ENCODE data around the gene CENATAC.
A peak's percentile ranks its signal among the peaks of the same experiment; 100 is the strongest.
"Not testable (repeated sequence)": the region's sequence is repeated elsewhere in the genome, so short reads cannot be mapped to it uniquely, and the experiment has no call there.

The CENATAC gene

DNA sequence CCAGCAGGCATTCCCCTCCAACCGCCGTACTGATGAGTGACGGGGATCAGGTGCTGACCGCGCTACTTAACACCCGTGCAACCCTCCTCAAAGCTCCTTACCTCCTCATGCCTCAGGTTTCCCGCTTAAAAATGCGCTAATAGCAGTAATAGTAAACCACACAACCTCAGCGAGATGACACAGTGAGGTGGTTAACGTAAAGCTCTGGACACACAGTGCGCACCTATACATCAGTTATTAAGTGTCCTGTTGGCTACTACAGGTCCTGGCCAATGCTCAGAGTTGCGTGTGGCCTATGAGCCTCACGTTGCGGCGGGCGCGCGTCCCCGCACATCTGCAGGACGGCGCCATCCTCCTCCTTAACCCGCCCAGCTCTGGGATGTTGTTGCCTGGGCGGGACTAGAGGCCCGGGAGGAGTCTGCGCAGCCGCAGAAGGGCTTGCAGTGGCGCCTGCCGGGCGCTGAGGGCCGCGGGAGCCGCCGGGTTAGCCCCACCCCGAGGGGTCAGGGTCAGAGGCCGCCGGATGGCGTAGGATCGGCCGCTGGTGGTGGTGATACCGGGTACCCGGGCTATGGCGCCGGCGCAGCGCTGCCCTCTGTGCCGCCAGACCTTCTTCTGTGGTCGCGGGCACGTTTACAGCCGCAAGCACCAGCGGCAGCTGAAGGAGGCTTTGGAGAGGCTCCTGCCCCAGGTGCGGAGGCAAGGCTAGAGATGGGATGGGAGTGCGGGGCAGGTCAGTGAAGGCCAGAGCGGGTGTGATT, at the start of gene CENATAC:
TSS of gene CENATAC (plus strand) at position 512 of the 761 bp plus-strand sequence. CDS start at position 572, 60 bp downstream.
- DNase-seq (ENCODE audit: low spot score): peak; percentile 99

DNA sequence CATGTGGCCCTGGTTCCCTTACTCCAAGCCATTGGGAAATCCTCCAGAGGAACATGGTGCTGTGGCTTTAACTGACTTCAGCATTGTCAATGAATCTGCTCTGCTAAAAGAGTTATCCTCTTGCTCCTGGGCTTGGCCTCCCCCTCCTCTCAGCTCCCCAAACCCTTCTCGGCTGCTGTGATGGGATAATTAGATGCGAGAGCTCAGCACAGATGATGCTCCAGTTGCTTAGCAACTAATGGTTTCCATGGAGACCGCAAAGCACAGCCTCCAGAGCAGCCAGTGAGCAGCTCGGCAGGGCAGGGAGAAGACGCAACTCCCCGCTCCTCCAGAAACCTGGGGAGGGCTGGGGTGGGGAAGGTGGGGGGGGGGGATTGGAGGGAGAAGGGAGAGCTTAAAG, 44.7 kb upstream of the CENATAC start:
- no peak for DNase-seq (ENCODE audit: low spot score)

DNA sequence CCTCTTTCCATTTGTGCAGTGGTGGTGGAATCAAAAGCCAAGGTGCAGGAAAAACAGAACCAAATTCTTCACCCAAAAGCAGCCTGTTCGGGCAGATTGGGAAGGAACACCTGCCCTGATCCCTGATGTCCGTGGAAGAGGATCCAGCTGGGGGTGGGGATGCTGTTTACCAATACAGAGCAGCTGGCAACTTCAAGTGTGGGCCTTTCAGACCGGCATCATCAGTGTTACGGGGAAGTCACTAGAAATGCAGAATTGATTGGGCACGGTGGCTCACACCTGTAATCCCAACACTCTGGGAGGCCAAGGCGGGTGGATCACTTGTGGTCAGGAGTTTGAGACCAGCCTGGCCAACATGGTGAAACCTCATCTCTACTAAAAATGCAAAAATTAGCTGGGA, 44.0 kb upstream of the CENATAC start:
- not testable (repeated sequence) for DNase-seq (ENCODE audit: low spot score)

GRCh38 chr11:118956094-118956846, 41.7 kb upstream of the CENATAC start, which contains the start of gene UPK2:
UPK2 (plus strand) TSS chr11:118956298; CDS start chr11:118956351, 53 bp downstream.
- DNase-seq (ENCODE audit: low spot score): peak; percentile 95

- no peak for DNase-seq (ENCODE audit: low spot score)
Measured at GRCh38 chr11:118956847-118957469, 41.0 kb upstream of the CENATAC start.

GRCh38 chr11:118957549-118957948, 40.4 kb upstream of the CENATAC start:
- no peak for DNase-seq (ENCODE audit: low spot score)

GRCh38 chr11:118957968-118958367, 40.0 kb upstream of the CENATAC start:
- DNase-seq (ENCODE audit: low spot score): no peak

- no peak for DNase-seq (ENCODE audit: low spot score)
Measured at GRCh38 chr11:118958577-118958976, 39.4 kb upstream of the CENATAC start.

DNA sequence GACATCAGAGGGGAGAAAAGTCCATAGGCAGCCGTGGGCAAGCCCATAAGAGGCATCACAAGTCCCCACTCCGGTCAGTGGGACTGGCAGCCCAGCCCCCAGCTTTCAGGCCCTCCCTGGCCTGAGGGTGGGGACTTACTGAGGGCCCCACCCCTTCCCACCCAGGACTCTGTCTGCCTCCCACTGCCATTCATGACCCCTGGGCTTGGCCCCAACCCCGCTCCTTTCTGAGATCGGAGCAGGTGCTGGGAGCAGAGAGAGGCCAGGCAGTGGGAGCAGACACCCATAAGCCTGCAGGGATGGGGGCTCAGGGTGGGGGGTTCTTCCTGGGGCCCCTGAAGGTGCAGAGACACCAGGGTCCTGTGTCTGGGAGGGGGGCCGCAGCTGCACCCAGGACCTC, 36.7 kb upstream of the CENATAC start:
- no peak for DNase-seq (ENCODE audit: low spot score)

DNA sequence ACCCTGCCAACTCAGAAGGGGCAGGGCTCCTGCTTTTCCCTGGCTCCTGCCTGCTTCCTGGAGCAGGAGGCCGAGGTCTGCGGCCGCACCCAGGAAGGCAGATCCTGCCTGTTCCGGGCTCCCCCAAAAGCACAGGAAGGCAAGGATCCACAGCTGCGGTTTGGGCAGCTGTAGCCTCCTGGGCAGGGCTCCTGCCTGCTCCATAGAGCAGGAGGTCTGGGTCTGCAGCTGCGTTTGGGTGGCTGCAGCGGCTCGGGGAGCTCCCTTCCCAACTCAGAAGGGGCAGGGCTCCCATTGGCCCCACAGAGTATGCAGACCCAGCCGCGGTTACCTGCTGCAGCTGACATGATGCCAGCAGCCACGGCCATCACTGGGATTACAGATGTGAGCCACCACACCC, 36.3 kb upstream of the CENATAC start:
- no peak for DNase-seq (ENCODE audit: low spot score)

GRCh38 chr11:118969508-118969907, 28.4 kb upstream of the CENATAC start:
- not testable (repeated sequence) for DNase-seq (ENCODE audit: low spot score)

- DNase-seq (ENCODE audit: low spot score): no peak
Measured at GRCh38 chr11:118971646-118972045, 26.3 kb upstream of the CENATAC start, which contains the start of gene FOXR1. FOXR1 (plus strand) TSS chr11:118971761; CDS start chr11:118971932, 171 bp downstream.

DNA sequence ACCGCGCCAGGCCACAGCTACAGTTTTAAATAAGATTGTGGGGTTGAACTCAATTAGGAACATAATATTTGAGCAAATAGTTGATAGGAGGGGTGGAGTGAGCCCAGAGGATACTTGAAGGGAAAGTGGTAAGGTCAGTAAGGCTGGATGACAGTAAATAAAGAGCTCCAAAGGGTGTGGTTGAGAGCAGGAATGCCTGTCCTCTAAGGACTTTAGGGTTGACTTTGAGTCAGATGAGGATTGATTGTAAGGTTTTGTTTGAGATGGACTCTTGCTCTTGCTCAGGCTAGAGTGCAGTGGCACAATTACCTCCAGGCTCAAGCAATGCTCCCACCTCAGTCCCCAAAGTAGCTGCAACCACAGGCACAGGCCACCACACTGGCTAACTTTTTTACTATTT, 24.0 kb upstream of the CENATAC start:
- no peak for DNase-seq (ENCODE audit: low spot score)

- no peak for DNase-seq (ENCODE audit: low spot score)
Measured at GRCh38 chr11:118975771-118976709, 21.9 kb upstream of the CENATAC start.

GRCh38 chr11:118979434-118979833, 18.5 kb upstream of the CENATAC start:
- no peak for DNase-seq (ENCODE audit: low spot score)

GRCh38 chr11:118980191-118980881, 17.6 kb upstream of the CENATAC start:
- no peak for DNase-seq (ENCODE audit: low spot score)

- not testable (repeated sequence) for DNase-seq (ENCODE audit: low spot score)
Measured at GRCh38 chr11:118984337-118984736, 13.6 kb upstream of the CENATAC start.

GRCh38 chr11:118984825-118985224, 13.1 kb upstream of the CENATAC start:
- no peak for DNase-seq (ENCODE audit: low spot score)

DNA sequence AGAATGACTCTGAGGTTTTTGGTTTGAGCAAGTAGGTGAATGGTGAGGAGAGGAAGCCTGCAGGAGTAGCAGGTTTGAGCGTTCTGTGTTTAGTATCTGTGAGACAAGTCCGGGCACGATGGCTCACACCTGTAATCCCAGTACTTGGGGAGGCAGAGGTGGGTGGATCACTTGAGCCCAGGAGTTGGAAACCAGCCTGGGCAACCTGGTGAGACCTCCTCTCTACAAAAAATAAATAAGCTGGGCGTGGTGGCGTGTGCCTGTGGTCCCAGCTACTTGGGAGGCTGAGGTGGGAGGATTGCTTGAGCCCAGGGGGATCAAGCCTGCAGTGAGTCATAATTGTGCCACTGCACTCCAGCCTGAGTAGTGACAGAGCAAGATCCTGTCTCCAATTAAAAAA, 9.7 kb upstream of the CENATAC start:
- DNase-seq (ENCODE audit: low spot score): no peak

- DNase-seq (ENCODE audit: low spot score): not testable (repeated sequence)
Measured at GRCh38 chr11:118991486-118992038, 6.4 kb upstream of the CENATAC start.

Measured in hepatic stellate cell (primary cell).